ENCODE data around the gene HSPA4L.
A peak's percentile ranks its signal among the peaks of the same experiment; 100 is the strongest.

Gene HSPA4L

DNA sequence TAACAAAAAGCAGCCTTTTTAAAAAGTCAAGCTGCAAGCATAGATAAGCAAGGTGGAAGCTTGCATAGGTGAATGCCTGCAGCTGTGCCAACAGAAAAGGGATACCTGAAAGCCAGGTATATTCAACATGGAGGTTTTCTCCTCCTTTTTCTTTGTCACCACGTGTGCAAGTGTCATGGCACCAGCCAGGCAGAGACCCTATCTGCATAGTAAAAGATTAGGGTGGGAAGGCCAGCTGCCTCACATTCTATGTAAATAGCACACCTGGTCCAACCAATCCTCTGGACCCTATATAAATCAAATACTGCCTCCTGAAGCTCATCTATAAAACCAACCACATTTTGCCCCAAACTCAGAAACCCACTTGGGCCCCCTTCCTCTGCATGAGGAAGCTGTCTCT lies 70.5 kb downstream of the HSPA4L start:
- H3K27me3 ChIP-seq (ENCODE audit: low read depth, low read length) = no peaks in the 10 kb centered on the region

DNA sequence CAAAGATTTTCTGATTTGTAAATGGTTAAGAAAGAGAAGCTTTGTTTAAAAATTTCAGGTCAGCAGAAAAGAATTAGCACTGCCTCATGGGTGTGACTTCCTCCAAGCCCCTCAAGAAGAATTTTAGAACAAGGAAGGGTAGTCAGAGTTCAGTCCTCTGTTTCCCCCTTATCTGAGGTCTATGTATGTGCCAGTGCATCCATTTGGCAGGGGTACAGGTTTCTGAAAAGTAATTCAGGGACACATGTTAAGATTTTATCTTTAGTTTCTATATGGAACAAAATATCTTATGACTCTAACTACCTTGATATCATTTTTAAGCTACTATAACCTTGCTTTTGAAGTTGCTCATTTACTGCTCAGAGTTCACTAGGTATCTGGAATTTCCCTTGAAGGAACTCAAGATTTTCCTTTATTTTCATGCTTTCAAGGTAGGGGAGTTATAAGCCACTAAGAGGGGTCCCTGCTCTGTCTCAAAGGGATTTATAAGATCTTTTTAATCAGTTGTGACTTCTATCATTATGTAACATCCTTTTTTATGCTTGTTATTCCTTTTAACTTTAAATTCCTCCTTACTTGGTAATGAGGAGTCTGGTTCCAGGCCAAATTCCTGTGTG lies 74.2 kb downstream of the HSPA4L start:
- H2AFZ ChIP-seq (ENCODE audit: low read depth, low read length) = no peak overlapping the region
- no peak overlapping the region for H3K9ac ChIP-seq (ENCODE audit: low read length)
- H3K4me3 ChIP-seq (ENCODE audit: low read length) = peak overlapping the region; percentile 59
- H3K4me2 ChIP-seq (ENCODE audit: low read length) = peak overlapping the region; percentile 69
- H3K9me3 ChIP-seq (ENCODE audit: insufficient read depth, low read length) = 0 out of 2 replicates have a peak, but pooled peaks cover 3% of the 10 kb centered on the region
- H4K20me1 ChIP-seq (ENCODE audit: insufficient read depth, low read length) = no peaks in the 10 kb centered on the region
- no peak overlapping the region for H3K27ac ChIP-seq (ENCODE audit: low read length)
- H3K4me1 ChIP-seq (ENCODE audit: low read length) = peaks cover 17% of the 10 kb centered on the region
- H3K36me3 ChIP-seq (replicated peaks; ENCODE audit: low read depth, low read length) = peaks cover 4% of the 10 kb centered on the region
- TF ChIP-seq, protein P1, sequence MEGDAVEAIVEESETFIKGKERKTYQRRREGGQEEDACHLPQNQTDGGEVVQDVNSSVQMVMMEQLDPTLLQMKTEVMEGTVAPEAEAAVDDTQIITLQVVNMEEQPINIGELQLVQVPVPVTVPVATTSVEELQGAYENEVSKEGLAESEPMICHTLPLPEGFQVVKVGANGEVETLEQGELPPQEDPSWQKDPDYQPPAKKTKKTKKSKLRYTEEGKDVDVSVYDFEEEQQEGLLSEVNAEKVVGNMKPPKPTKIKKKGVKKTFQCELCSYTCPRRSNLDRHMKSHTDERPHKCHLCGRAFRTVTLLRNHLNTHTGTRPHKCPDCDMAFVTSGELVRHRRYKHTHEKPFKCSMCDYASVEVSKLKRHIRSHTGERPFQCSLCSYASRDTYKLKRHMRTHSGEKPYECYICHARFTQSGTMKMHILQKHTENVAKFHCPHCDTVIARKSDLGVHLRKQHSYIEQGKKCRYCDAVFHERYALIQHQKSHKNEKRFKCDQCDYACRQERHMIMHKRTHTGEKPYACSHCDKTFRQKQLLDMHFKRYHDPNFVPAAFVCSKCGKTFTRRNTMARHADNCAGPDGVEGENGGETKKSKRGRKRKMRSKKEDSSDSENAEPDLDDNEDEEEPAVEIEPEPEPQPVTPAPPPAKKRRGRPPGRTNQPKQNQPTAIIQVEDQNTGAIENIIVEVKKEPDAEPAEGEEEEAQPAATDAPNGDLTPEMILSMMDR (IDR thresholded peaks at IDR 0.05; ENCODE audit: low read depth, low read length) = no peak
- no peak for TF ChIP-seq EZH2phosphoT487 (IDR thresholded peaks at IDR 0.05; ENCODE audit: low read depth)
- 0 out of 2 replicates have a peak, but pooled peaks cover 4% of the 10 kb centered on the region for H3K79me2 ChIP-seq (ENCODE audit: low read length)
- no peaks in the 10 kb centered on the region for H3K27me3 ChIP-seq (ENCODE audit: low read depth, low read length)

More for the DNA sequence above, 70.5 kb downstream of the HSPA4L start:
- no peak overlapping the region for H3K4me2 ChIP-seq (ENCODE audit: low read length)
- no peak overlapping the region for H3K27ac ChIP-seq (ENCODE audit: low read length)
- H2AFZ ChIP-seq (ENCODE audit: low read depth, low read length) = no peak overlapping the region
- H3K79me2 ChIP-seq (ENCODE audit: low read length) = 0 out of 2 replicates have a peak, but pooled peaks cover 6% of the 10 kb centered on the region
- H3K4me1 ChIP-seq (ENCODE audit: low read length) = peaks cover 17% of the 10 kb centered on the region
- peaks cover 13% of the 10 kb centered on the region for H3K36me3 ChIP-seq (replicated peaks; ENCODE audit: low read depth, low read length)
- no peak for TF ChIP-seq EZH2phosphoT487 (IDR thresholded peaks at IDR 0.05; ENCODE audit: low read depth)
- TF ChIP-seq, protein P1 (IDR thresholded peaks at IDR 0.05; ENCODE audit: low read depth, low read length) = no peak
- no peak overlapping the region for H3K9ac ChIP-seq (ENCODE audit: low read length)
- H3K4me3 ChIP-seq (ENCODE audit: low read length) = no peak overlapping the region
- H3K9me3 ChIP-seq (ENCODE audit: insufficient read depth, low read length) = peaks cover 18% of the 10 kb centered on the region; the same call in 1 of the 2 replicates
- H4K20me1 ChIP-seq (ENCODE audit: insufficient read depth, low read length) = no peaks in the 10 kb centered on the region

DNA sequence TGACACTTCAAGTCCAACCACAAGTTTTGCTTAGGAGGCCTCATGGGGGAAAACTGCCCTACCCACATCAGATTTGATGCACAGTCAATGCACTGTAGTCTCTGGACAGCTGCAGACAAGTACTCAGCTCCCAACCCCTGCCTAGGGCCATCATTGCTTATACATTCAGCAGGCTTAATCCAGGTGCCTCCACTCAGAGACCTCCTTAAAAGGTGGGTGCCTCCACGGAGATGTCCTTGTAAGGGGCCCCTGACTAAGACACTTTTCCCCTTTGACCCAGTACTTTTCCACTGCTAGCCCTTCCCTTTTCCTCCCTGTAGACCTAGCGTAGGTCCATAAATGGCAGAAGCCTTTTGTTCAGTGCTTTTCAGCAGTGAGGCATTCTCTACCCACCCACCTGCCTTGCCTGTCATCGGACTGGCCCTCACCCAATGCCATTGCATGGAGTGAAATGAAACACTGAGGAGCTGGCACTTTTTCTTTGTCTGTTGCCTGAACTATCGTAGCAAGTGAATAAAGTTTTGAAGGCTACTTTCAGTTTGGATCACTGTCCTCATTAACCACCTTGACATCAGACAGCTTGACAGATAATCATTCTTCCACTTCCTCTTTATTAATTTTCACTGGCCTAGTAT lies 74.8 kb downstream of the HSPA4L start:
- H3K79me2 ChIP-seq (ENCODE audit: low read length) = 0 out of 2 replicates have a peak, but pooled peaks cover 4% of the 10 kb centered on the region
- TF ChIP-seq, protein P1 (IDR thresholded peaks at IDR 0.05; ENCODE audit: low read depth, low read length) = no peak
- no peak for TF ChIP-seq EZH2phosphoT487 (IDR thresholded peaks at IDR 0.05; ENCODE audit: low read depth)
- H3K36me3 ChIP-seq (replicated peaks; ENCODE audit: low read depth, low read length) = peaks cover 4% of the 10 kb centered on the region
- no peak overlapping the region for H3K27ac ChIP-seq (ENCODE audit: low read length)
- H3K4me1 ChIP-seq (ENCODE audit: low read length) = peaks cover 17% of the 10 kb centered on the region
- no peak overlapping the region for H2AFZ ChIP-seq (ENCODE audit: low read depth, low read length)
- no peaks in the 10 kb centered on the region for H4K20me1 ChIP-seq (ENCODE audit: insufficient read depth, low read length)
- H3K4me3 ChIP-seq (ENCODE audit: low read length) = peak overlapping the region; percentile 59
- no peak overlapping the region for H3K9ac ChIP-seq (ENCODE audit: low read length)
- H3K27me3 ChIP-seq (ENCODE audit: low read depth, low read length) = no peaks in the 10 kb centered on the region
- H3K4me2 ChIP-seq (ENCODE audit: low read length) = peak overlapping the region; percentile 69
- H3K9me3 ChIP-seq (ENCODE audit: insufficient read depth, low read length) = 0 out of 2 replicates have a peak, but pooled peaks cover 3% of the 10 kb centered on the region

DNA sequence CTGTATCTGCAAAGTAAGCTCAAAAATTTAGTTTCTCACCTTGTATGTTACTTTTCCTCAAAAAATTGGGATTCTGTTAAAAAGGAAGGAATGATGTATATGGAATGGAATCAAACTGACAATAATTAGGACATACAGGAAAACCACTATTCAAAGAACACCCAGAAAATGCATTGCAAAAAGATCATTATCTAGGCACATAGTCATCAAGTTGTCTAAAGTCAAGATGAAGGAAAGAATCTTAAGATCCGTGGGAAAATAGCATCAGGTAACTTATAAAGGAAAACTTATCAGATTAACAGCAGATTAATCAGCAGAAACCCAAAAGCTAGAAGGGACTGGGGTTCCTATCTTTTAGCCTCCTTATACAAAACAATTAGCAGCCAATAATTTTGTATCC lies 75.5 kb downstream of the HSPA4L start:
- Histone ChIP-seq H3K4me2 (ENCODE audit: low read length) (peak overlapping the region; percentile 69; the same call in 1 of the 2 replicates), H3K4me1 (ENCODE audit: low read length) (peaks cover 17% of the 10 kb centered on the region), H3K79me2 (ENCODE audit: low read length) (0 out of 2 replicates have a peak, but pooled peaks cover 4% of the 10 kb centered on the region), H2AFZ (ENCODE audit: low read depth, low read length) (no peak overlapping the region), H3K9me3 (ENCODE audit: insufficient read depth, low read length) (0 out of 2 replicates have a peak, but pooled peaks cover 3% of the 10 kb centered on the region), H3K27me3 (ENCODE audit: low read depth, low read length) (no peaks in the 10 kb centered on the region), H3K27ac (ENCODE audit: low read length) (no peak overlapping the region), H3K4me3 (ENCODE audit: low read length) (no peak overlapping the region), H4K20me1 (ENCODE audit: insufficient read depth, low read length) (no peaks in the 10 kb centered on the region), H3K36me3 (replicated peaks; ENCODE audit: low read depth, low read length) (peaks cover 4% of the 10 kb centered on the region), H3K9ac (ENCODE audit: low read length) (no peak overlapping the region)
- no peak for TF ChIP-seq EZH2phosphoT487 (IDR thresholded peaks at IDR 0.05; ENCODE audit: low read depth)
- TF ChIP-seq, protein P1 (IDR thresholded peaks at IDR 0.05; ENCODE audit: low read depth, low read length) = no peak

All from OCI-LY3 (cell line).